ENCODE results near the gene XCR1.

DNA sequence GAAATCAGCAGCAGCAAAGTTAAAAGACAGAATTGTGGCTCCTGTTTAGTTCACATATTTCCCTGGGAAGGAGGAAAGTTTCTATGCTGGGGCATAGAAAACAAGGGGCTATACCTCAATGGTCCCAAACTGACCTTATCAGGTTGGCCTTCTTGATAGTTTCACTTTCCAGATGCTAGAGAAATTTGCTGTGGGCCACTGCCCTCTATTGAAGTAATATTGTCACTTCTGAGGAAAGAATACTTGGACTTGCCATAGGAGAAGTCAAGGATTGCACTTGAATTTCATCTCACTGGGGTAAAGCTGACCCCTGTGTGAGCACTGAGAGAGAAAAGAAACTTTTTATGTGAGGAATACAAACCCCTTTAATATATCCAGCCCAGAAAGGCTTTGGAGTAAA is 49.3 kb upstream of the XCR1 start:
- no peak for TF ChIP-seq TAF1 (IDR thresholded peaks at IDR 0.05; ENCODE audit: low read depth)
- TF ChIP-seq TEAD4 (IDR thresholded peaks at IDR 0.05) = no peak
